HEK293 (cell line): ENCODE measurements around the gene USP12.
A peak's percentile ranks its signal among the peaks of the same experiment; 100 is the strongest.

Experiments
- CTCF ChIA-PET: fragments of 350-600 bp; formaldehyde crosslinking; extraction: SDS; loops from one replicate; lab custom pipeline; 2021; ENCODE audit warnings: antibody characterized with exemption; lab: Yijun Ruan, JAX
- POLR2A ChIA-PET: fragments of 300-600 bp; formaldehyde crosslinking; extraction: SDS; loops from one replicate; lab custom pipeline; 2020; ENCODE audit warnings: antibody characterized with exemption, inconsistent platforms; lab: Yijun Ruan, JAX
- H3K27ac ChIP-seq: fragments of 200-500 bp; sonication (Bioruptor generic); 2 replicates; pipeline ENCODE4 v1.5.1; 2014; ENCODE audit warnings: low read depth, low read length, control low read depth, inconsistent platforms; ENCODE audit errors: extremely low read depth
- H3K36me3 ChIP-seq, 2 experiments: fragments of 200-500 bp in 1 of 2; sonication (Bioruptor generic) in 1 of 2; 1 replicate in 1 of 2; 2 replicates in 1 of 2; pipeline ENCODE4 v1.5.1; 2014 to 2017; ENCODE audit warnings: inconsistent platforms in 2 of 2, low read length in 2 of 2; ENCODE audit not compliant: control insufficient read depth in 2 of 2, insufficient read depth in 1 of 2
- H3K4me1 ChIP-seq: fragments of 200-500 bp; sonication (Bioruptor generic); 2 replicates; pipeline ENCODE4 v1.5.1; 2014; ENCODE audit warnings: mild to moderate bottlenecking, low read length, inconsistent platforms; ENCODE audit not compliant: control insufficient read depth, insufficient read depth
- H3K4me3 ChIP-seq: 2 replicates; pipeline ENCODE4 v1.5.1; 2011; ENCODE audit warnings: low read depth, mild to moderate bottlenecking, control low read depth, low read length, moderate library complexity
- H3K9me3 ChIP-seq: fragments of 200-500 bp; sonication (Bioruptor generic); 2 replicates; pipeline ENCODE4 v1.5.1; 2014; ENCODE audit warnings: low read depth, low read length, inconsistent platforms; ENCODE audit not compliant: control insufficient read depth, insufficient read depth
- FEZF1 ChIP-seq: fragments of 450-650 bp; formaldehyde crosslinking; IDR thresholded peaks from 2 replicates; pipeline ENCODE4 v1.5.1; 2016; ENCODE audit warnings: missing biosample characterization, missing genetic modification characterization
- GLIS2 ChIP-seq: fragments of 450-650 bp; formaldehyde crosslinking; IDR thresholded peaks from 2 replicates; pipeline ENCODE4 v1.5.1; 2016; ENCODE audit warnings: missing biosample characterization, missing genetic modification characterization
- KLF8 ChIP-seq: fragments of 450-650 bp; formaldehyde crosslinking; IDR thresholded peaks from 2 replicates; pipeline ENCODE4 v1.5.1; 2016; ENCODE audit warnings: missing biosample characterization, missing genetic modification characterization
- MZF1 ChIP-seq: fragments of 450-650 bp; formaldehyde crosslinking; IDR thresholded peaks from 2 replicates; pipeline ENCODE4 v1.5.1; 2017; ENCODE audit warnings: missing biosample characterization, missing genetic modification characterization, borderline replicate concordance
- PBX3 ChIP-seq: sonication (generic); formaldehyde crosslinking; IDR thresholded peaks from 2 replicates; pipeline ENCODE4 v1.8.1; 2022; ENCODE audit warnings: mild to moderate bottlenecking, moderate library complexity, missing genetic modification reagents
- SCRT1 ChIP-seq: fragments of 450-650 bp; formaldehyde crosslinking; IDR thresholded peaks from 2 replicates; pipeline ENCODE4 v1.5.1; 2016; ENCODE audit warnings: missing biosample characterization, missing genetic modification characterization, borderline replicate concordance
- SCRT2 ChIP-seq: fragments of 450-650 bp; formaldehyde crosslinking; IDR thresholded peaks from 2 replicates; pipeline ENCODE4 v1.5.1; 2016; ENCODE audit warnings: missing biosample characterization, missing genetic modification characterization
- SP7 ChIP-seq: fragments of 450-650 bp; formaldehyde crosslinking; IDR thresholded peaks from 2 replicates; pipeline ENCODE4 v1.5.1; 2016; ENCODE audit warnings: missing biosample characterization, missing genetic modification characterization
- ZIC2 ChIP-seq: fragments of 450-650 bp; formaldehyde crosslinking; IDR thresholded peaks from 2 replicates; pipeline ENCODE4 v1.5.1; 2016; ENCODE audit warnings: missing biosample characterization, missing genetic modification characterization
- ZNF121 ChIP-seq: fragments of 450-650 bp; formaldehyde crosslinking; IDR thresholded peaks from 2 replicates; pipeline ENCODE4 v1.5.1; 2016; ENCODE audit warnings: missing biosample characterization, missing genetic modification characterization
- ZNF132 ChIP-seq: fragments of 450-650 bp; formaldehyde crosslinking; IDR thresholded peaks from 2 replicates; pipeline ENCODE4 v1.5.1; 2017; ENCODE audit warnings: missing biosample characterization, missing genetic modification characterization, borderline replicate concordance
- ZNF133 ChIP-seq: fragments of 450-650 bp; formaldehyde crosslinking; IDR thresholded peaks from 2 replicates; pipeline ENCODE4 v1.5.1; 2016; ENCODE audit warnings: missing biosample characterization, missing genetic modification characterization
- ZNF138 ChIP-seq: fragments of 450-650 bp; formaldehyde crosslinking; IDR thresholded peaks from 2 replicates; pipeline ENCODE4 v1.5.1; 2016; ENCODE audit warnings: missing biosample characterization, missing genetic modification characterization, borderline replicate concordance
- ZNF146 ChIP-seq: fragments of 450-650 bp; formaldehyde crosslinking; IDR thresholded peaks from 2 replicates; pipeline ENCODE4 v1.5.1; 2016; ENCODE audit warnings: missing biosample characterization, missing genetic modification characterization
- ZNF157 ChIP-seq: fragments of 450-650 bp; formaldehyde crosslinking; IDR thresholded peaks from 2 replicates; pipeline ENCODE4 v1.5.1; 2016; ENCODE audit warnings: missing biosample characterization, missing genetic modification characterization
- ZNF175 ChIP-seq: fragments of 450-650 bp; formaldehyde crosslinking; IDR thresholded peaks from 2 replicates; pipeline ENCODE4 v1.5.1; 2016; ENCODE audit warnings: missing biosample characterization, missing genetic modification characterization
- ZNF350 ChIP-seq: fragments of 450-650 bp; formaldehyde crosslinking; IDR thresholded peaks from 2 replicates; pipeline ENCODE4 v1.5.0; 2017; ENCODE audit warnings: missing biosample characterization, mild to moderate bottlenecking, missing genetic modification characterization
- ZNF473 ChIP-seq: fragments of 450-650 bp; formaldehyde crosslinking; IDR thresholded peaks from 2 replicates; pipeline ENCODE4 v1.5.1; 2017; ENCODE audit warnings: missing biosample characterization, missing genetic modification characterization
- ZNF501 ChIP-seq: fragments of 450-650 bp; formaldehyde crosslinking; IDR thresholded peaks from 2 replicates; pipeline ENCODE4 v1.5.1; 2016; ENCODE audit warnings: missing biosample characterization, missing genetic modification characterization
- ZNF544 ChIP-seq: fragments of 450-650 bp; formaldehyde crosslinking; IDR thresholded peaks from 2 replicates; pipeline ENCODE4 v1.5.0; 2017; ENCODE audit warnings: missing biosample characterization, missing genetic modification characterization
- ZNF600 ChIP-seq: fragments of 450-650 bp; formaldehyde crosslinking; IDR thresholded peaks from 2 replicates; pipeline ENCODE4 v1.5.1; 2016; ENCODE audit warnings: missing biosample characterization, missing genetic modification characterization
- ZNF692 ChIP-seq: fragments of 450-650 bp; formaldehyde crosslinking; IDR thresholded peaks from 2 replicates; pipeline ENCODE4 v1.5.1; 2016; ENCODE audit warnings: missing biosample characterization, missing genetic modification characterization
- ZNF707 ChIP-seq: fragments of 450-650 bp; formaldehyde crosslinking; IDR thresholded peaks from 2 replicates; pipeline ENCODE4 v1.5.1; 2016; ENCODE audit warnings: missing biosample characterization, missing genetic modification characterization
- ZSCAN5A ChIP-seq: fragments of 450-650 bp; formaldehyde crosslinking; IDR thresholded peaks from 2 replicates; pipeline ENCODE4 v1.5.1; 2016; ENCODE audit warnings: missing biosample characterization, missing genetic modification characterization
- ZXDB ChIP-seq: fragments of 450-650 bp; formaldehyde crosslinking; IDR thresholded peaks from 2 replicates; pipeline ENCODE4 v1.5.1; 2016; ENCODE audit warnings: missing biosample characterization, missing genetic modification characterization
- TF ChIP-seq, protein P1 (sequence below): fragments of 450-650 bp; formaldehyde crosslinking; IDR thresholded peaks from 2 replicates; pipeline ENCODE4 v1.5.1; 2016; ENCODE audit warnings: missing biosample characterization, missing genetic modification characterization
- TF ChIP-seq, protein P2 (sequence below): fragments of 450-650 bp; IDR thresholded peaks from 2 replicates; pipeline ENCODE4 v1.5.1; 2018; ENCODE audit warnings: missing biosample characterization, missing genetic modification characterization
- TF ChIP-seq, protein P3 (sequence below): fragments of 450-650 bp; formaldehyde crosslinking; IDR thresholded peaks from 2 replicates; pipeline ENCODE4 v1.5.1; 2016; ENCODE audit warnings: missing biosample characterization, missing genetic modification characterization

Gene USP12

GRCh38 chr13:27043013-27043412, 128.6 kb downstream of the USP12 start (continued):
- TF ChIP-seq PBX3: no peak
- TF ChIP-seq ZNF600 (tag by site-specific recombination): peak; percentile 41; the same call in 1 of the 2 replicates
- TF ChIP-seq ZNF707 (tag by site-specific recombination): no peak
- no peak for TF ChIP-seq KLF8 (tag by site-specific recombination)
- TF ChIP-seq SP7: peak; percentile 49; the same call in 1 of the 2 replicates
- TF ChIP-seq, protein P1, sequence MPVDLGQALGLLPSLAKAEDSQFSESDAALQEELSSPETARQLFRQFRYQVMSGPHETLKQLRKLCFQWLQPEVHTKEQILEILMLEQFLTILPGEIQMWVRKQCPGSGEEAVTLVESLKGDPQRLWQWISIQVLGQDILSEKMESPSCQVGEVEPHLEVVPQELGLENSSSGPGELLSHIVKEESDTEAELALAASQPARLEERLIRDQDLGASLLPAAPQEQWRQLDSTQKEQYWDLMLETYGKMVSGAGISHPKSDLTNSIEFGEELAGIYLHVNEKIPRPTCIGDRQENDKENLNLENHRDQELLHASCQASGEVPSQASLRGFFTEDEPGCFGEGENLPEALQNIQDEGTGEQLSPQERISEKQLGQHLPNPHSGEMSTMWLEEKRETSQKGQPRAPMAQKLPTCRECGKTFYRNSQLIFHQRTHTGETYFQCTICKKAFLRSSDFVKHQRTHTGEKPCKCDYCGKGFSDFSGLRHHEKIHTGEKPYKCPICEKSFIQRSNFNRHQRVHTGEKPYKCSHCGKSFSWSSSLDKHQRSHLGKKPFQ (tag by site-specific recombination): no peak
- TF ChIP-seq GLIS2 (tag by site-specific recombination): no peak
- peak; percentile 85; the same call in 1 of the 2 replicates for TF ChIP-seq MZF1 (tag by site-specific recombination)
- 0 out of 2 replicates have a peak, but pooled peaks have one; percentile 18 for TF ChIP-seq ZXDB (tag by site-specific recombination)

DNA sequence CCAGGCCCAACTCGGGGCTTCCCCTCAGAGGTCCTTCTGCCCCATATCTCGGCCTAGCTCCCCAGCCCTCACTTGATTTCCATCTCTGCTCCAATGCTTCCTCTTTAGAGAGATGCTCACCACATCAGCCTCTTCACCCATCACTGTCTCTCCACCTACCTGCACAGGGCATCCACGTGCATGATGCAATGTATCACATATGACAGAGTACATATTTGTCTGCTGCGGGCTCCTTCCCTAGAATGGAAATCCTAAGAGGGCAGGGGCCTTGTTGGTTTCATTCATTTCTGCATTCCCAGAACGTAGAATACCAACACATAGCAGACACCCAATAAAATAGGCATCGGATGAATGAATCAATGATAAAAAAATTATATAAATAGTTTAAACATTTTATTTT, 130.3 kb downstream of the USP12 start:
- H3K4me3 ChIP-seq: no peak overlapping the region
- TF ChIP-seq ZNF157 (tag by site-specific recombination) (no peak), ZNF350 (no peak), FEZF1 (tag by site-specific recombination) (no peak), ZNF138 (tag by site-specific recombination) (no peak), ZNF132 (no peak), ZNF473 (tag by site-specific recombination) (no peak), ZNF133 (tag by site-specific recombination) (no peak)
- POLR2A ChIA-PET: no interaction called here
- 0 out of 2 replicates have a peak, but pooled peaks cover 4% of the 10 kb centered on the region for H3K4me1 ChIP-seq
- H3K27ac ChIP-seq: no peak overlapping the region
- no peaks in the 10 kb centered on the region for H3K9me3 ChIP-seq
- CTCF ChIA-PET: no interaction called here
- no peaks in the 10 kb centered on the region for H3K36me3 ChIP-seq

- Histone ChIP-seq H3K9me3 (no peaks in the 10 kb centered on the region), H3K4me1 (0 out of 2 replicates have a peak, but pooled peaks cover 4% of the 10 kb centered on the region), H3K36me3 (no peaks in the 10 kb centered on the region), H3K27ac (no peak overlapping the region), H3K4me3 (no peak overlapping the region)
- POLR2A ChIA-PET: no interaction called here
- CTCF ChIA-PET: no interaction called here
- TF ChIP-seq, protein P2, sequence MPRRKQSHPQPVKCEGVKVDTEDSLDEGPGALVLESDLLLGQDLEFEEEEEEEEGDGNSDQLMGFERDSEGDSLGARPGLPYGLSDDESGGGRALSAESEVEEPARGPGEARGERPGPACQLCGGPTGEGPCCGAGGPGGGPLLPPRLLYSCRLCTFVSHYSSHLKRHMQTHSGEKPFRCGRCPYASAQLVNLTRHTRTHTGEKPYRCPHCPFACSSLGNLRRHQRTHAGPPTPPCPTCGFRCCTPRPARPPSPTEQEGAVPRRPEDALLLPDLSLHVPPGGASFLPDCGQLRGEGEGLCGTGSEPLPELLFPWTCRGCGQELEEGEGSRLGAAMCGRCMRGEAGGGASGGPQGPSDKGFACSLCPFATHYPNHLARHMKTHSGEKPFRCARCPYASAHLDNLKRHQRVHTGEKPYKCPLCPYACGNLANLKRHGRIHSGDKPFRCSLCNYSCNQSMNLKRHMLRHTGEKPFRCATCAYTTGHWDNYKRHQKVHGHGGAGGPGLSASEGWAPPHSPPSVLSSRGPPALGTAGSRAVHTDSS (tag by site-specific recombination): no peak
- TF ChIP-seq, protein P3, sequence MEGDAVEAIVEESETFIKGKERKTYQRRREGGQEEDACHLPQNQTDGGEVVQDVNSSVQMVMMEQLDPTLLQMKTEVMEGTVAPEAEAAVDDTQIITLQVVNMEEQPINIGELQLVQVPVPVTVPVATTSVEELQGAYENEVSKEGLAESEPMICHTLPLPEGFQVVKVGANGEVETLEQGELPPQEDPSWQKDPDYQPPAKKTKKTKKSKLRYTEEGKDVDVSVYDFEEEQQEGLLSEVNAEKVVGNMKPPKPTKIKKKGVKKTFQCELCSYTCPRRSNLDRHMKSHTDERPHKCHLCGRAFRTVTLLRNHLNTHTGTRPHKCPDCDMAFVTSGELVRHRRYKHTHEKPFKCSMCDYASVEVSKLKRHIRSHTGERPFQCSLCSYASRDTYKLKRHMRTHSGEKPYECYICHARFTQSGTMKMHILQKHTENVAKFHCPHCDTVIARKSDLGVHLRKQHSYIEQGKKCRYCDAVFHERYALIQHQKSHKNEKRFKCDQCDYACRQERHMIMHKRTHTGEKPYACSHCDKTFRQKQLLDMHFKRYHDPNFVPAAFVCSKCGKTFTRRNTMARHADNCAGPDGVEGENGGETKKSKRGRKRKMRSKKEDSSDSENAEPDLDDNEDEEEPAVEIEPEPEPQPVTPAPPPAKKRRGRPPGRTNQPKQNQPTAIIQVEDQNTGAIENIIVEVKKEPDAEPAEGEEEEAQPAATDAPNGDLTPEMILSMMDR (tag by site-specific recombination): no peak
- TF ChIP-seq ZNF692 (tag by site-specific recombination) (no peak), SCRT1 (tag by site-specific recombination) (no peak), ZIC2 (tag by site-specific recombination) (no peak), ZNF501 (tag by site-specific recombination) (no peak), ZSCAN5A (tag by site-specific recombination) (no peak), ZNF121 (no peak), ZNF175 (no peak), SCRT2 (tag by site-specific recombination) (no peak), ZNF146 (tag by site-specific recombination) (no peak), ZNF544 (no peak)
Measured at GRCh38 chr13:27040826-27041108, 130.8 kb downstream of the USP12 start.
